Small intestine (tissue), 7 donors: Measurements from ENCODE around the gene NEDD4L. TPM values are rescaled to one million over a fixed set of nuclear protein-coding genes. Genes with fewer than 3 reads are reported as not detected.

Experiments
- DNase-seq, 2 donors: peaks; one replicate each; pipeline versions ENCODE4 v3.0.0 to v3.0.0-alpha.2; 2013
- FAIRE-seq: peaks from 2 replicates; lab custom pipeline; 2012; peaks lifted over from hg19 to GRCh38; lab: Jason Lieb, UNC
- H3K27ac ChIP-seq, 3 donors: one replicate each; pipeline ENCODE4 v1.5.1; 2013; ENCODE audit warnings: low read length in 2 of 3, mild to moderate bottlenecking in 2 of 3, control low read depth in 1 of 3, inconsistent platforms in 1 of 3, low read depth in 1 of 3, moderate library complexity in 1 of 3
- H3K27me3 ChIP-seq, 3 donors: one replicate each; pipeline ENCODE4 v1.6.1; 2013; ENCODE audit warnings: low read length in 3 of 3, inconsistent platforms in 1 of 3; ENCODE audit not compliant: control insufficient read depth in 3 of 3, insufficient read depth in 3 of 3
- H3K36me3 ChIP-seq, 3 donors: one replicate each; pipeline ENCODE4 v1.6.1; 2013; ENCODE audit warnings: low read length in 3 of 3, inconsistent platforms in 1 of 3, low read depth in 1 of 3, mild to moderate bottlenecking in 1 of 3, moderate library complexity in 1 of 3; ENCODE audit not compliant: control insufficient read depth in 3 of 3, insufficient read depth in 2 of 3
- H3K4me1 ChIP-seq, 3 donors: one replicate each; pipeline ENCODE4 v1.6.1; 2013; ENCODE audit warnings: low read length in 2 of 3, inconsistent platforms in 1 of 3, low read depth in 1 of 3, mild to moderate bottlenecking in 1 of 3, moderate library complexity in 1 of 3; ENCODE audit not compliant: control insufficient read depth in 3 of 3, insufficient read depth in 2 of 3
- H3K4me3 ChIP-seq, 3 donors: one replicate each; pipeline ENCODE4 v1.5.1; 2013; ENCODE audit warnings: low read length in 3 of 3, control low read depth in 1 of 3, inconsistent platforms in 1 of 3, low read depth in 1 of 3, mild to moderate bottlenecking in 1 of 3, moderate library complexity in 1 of 3
- H3K9me3 ChIP-seq, 2 donors: one replicate each; pipeline ENCODE4 v1.6.1; 2013; ENCODE audit warnings: low read depth in 1 of 2, low read length in 1 of 2; ENCODE audit not compliant: control insufficient read depth in 2 of 2, insufficient read depth in 1 of 2
- WGBS, 3 donors: extraction: QIAGEN DNeasy Blood & Tissue Kit; methylation state at CpG; one replicate each; pipeline ENCODE4 v1.1.7; 2013; 5-methylcytosine and 5-hydroxymethylcytosine counted together
- polyA plus RNA-seq, 4 donors: library from polyadenylated mRNA; stranded (reverse) in 3 of 4; unstranded in 1 of 4; fragments of 200-250 nt in 3 of 4; fragments of 120-200 nt in 1 of 4; gene quantifications; one replicate each; pipeline versions ENCODE4 v1.2.1 to v1.2.3, GENCODE V29; 2013
- donor health status: healthy with polysubstance abuse.
- donor health status: control.
- donor health status: control.
- donor health status: Bipolar disorder and iron deficiency.
- donor health status: healthy.

Gene NEDD4L
- polyA plus RNA-seq, 4 donors, result 36.5 to 113 (median 96.2) TPM

- no peak overlapping the region for H3K4me3 ChIP-seq
- H3K36me3 ChIP-seq, result peaks cover 0 to 11% (median 0%) of the 10 kb centered on the region in 3 donors
- H3K9me3 ChIP-seq, result no peaks in the 10 kb centered on the region
- H3K27me3 ChIP-seq, result no peaks in the 10 kb centered on the region
- DNase-seq (no peak), FAIRE-seq (no peak)
- no peak overlapping the region for H3K27ac ChIP-seq
- WGBS, 3 donors, result 71 to 86% (median 74%) methylated on average over 1 of the region's 1 CpG
- peaks cover 2 to 51% (median 12%) of the 10 kb centered on the region in 3 donors for H3K4me1 ChIP-seq
These were observed 222.3 kb downstream of the NEDD4L start for GRCh38 chr18:58266291-58266690.

- H3K27me3 ChIP-seq, result no peaks in the 10 kb centered on the region
- FAIRE-seq (no peak), DNase-seq (no peak)
- no peak overlapping the region for H3K4me3 ChIP-seq
- no peaks in the 10 kb centered on the region for H3K9me3 ChIP-seq
- H3K4me1 ChIP-seq, result peaks cover 2 to 45% (median 12%) of the 10 kb centered on the region in 3 donors
- no peak overlapping the region for H3K27ac ChIP-seq
- H3K36me3 ChIP-seq, result peaks cover 0 to 14% (median 0%) of the 10 kb centered on the region in 3 donors
- 80 to 90% (median 85%) methylated on average over 6 of the region's 6 CpGs for WGBS, 3 donors
These were observed 223.5 kb downstream of the NEDD4L start for GRCh38 chr18:58267493-58267892.

GRCh38 chr18:58268849-58269248 is 224.8 kb downstream of the NEDD4L start:
- peaks cover 2 to 32% (median 8%) of the 10 kb centered on the region in 3 donors for H3K4me1 ChIP-seq
- H3K9me3 ChIP-seq, result no peaks in the 10 kb centered on the region
- WGBS, 3 donors, result 81 to 91% (median 85%) methylated on average over 2 of the region's 2 CpGs
- FAIRE-seq, result no peak
- H3K4me3 ChIP-seq, result no peak overlapping the region
- peak overlapping the region in 1 of 3 donors; percentile 8 for H3K27ac ChIP-seq
- DNase-seq, result no peak
- no peaks in the 10 kb centered on the region for H3K27me3 ChIP-seq
- peaks cover 0 to 19% (median 0%) of the 10 kb centered on the region in 3 donors for H3K36me3 ChIP-seq

- DNase-seq (peak; percentile 51 to 79), FAIRE-seq (no peak)
- no peaks in the 10 kb centered on the region for H3K9me3 ChIP-seq
- peaks cover 0 to 24% (median 8%) of the 10 kb centered on the region in 3 donors for H3K4me1 ChIP-seq
- H3K27ac ChIP-seq, result peak overlapping the region in 1 of 3 donors; percentile 11
- H3K36me3 ChIP-seq, result peaks cover 0 to 23% (median 0%) of the 10 kb centered on the region in 3 donors
- 35 to 70% (median 46%) methylated on average over 5 of the region's 5 CpGs for WGBS, 3 donors
- no peak overlapping the region for H3K4me3 ChIP-seq
- no peaks in the 10 kb centered on the region for H3K27me3 ChIP-seq
These were observed 225.9 kb downstream of the NEDD4L start for GRCh38 chr18:58269931-58270330.

GRCh38 chr18:58270396-58270795 is 226.4 kb downstream of the NEDD4L start:
- H3K4me3 ChIP-seq, result no peak overlapping the region
- 87 to 93% (median 91%) methylated on average over 4 of the region's 4 CpGs for WGBS, 3 donors
- no peaks in the 10 kb centered on the region for H3K27me3 ChIP-seq
- H3K27ac ChIP-seq, result peak overlapping the region in 1 of 3 donors; percentile 3
- DNase-seq (no peak), FAIRE-seq (no peak)
- no peaks in the 10 kb centered on the region for H3K9me3 ChIP-seq
- H3K36me3 ChIP-seq, result peaks cover 0 to 20% (median 0%) of the 10 kb centered on the region in 3 donors
- H3K4me1 ChIP-seq, result peaks cover 0 to 27% (median 8%) of the 10 kb centered on the region in 3 donors

GRCh38 chr18:58271770-58272169 is 227.7 kb downstream of the NEDD4L start:
- no peak for DNase-seq
- peaks cover 2 to 36% (median 8%) of the 10 kb centered on the region in 3 donors for H3K4me1 ChIP-seq
- no peaks in the 10 kb centered on the region for H3K27me3 ChIP-seq
- peaks cover 0 to 19% (median 0%) of the 10 kb centered on the region in 3 donors for H3K36me3 ChIP-seq
- H3K4me3 ChIP-seq, result no peak overlapping the region
- WGBS, 3 donors, result 24 to 62% (median 30%) methylated on average over 2 of the region's 2 CpGs
- peak overlapping the region in 1 of 3 donors; percentile 15 for H3K27ac ChIP-seq
- H3K9me3 ChIP-seq, result no peaks in the 10 kb centered on the region
- no peak for FAIRE-seq

GRCh38 chr18:58272209-58272608 is 228.2 kb downstream of the NEDD4L start:
- H3K4me3 ChIP-seq, result no peak overlapping the region
- 73 to 95% (median 90%) methylated on average over 6 of the region's 6 CpGs for WGBS, 3 donors
- H3K4me1 ChIP-seq, result peaks cover 2 to 40% (median 8%) of the 10 kb centered on the region in 3 donors
- H3K27ac ChIP-seq, result no peak overlapping the region
- DNase-seq (no peak), FAIRE-seq (peak; percentile 49)
- H3K27me3 ChIP-seq, result no peaks in the 10 kb centered on the region
- peaks cover 0 to 19% (median 0%) of the 10 kb centered on the region in 3 donors for H3K36me3 ChIP-seq
- no peaks in the 10 kb centered on the region for H3K9me3 ChIP-seq

GRCh38 chr18:58272779-58273435 is 228.9 kb downstream of the NEDD4L start:
- H3K27ac ChIP-seq, result no peak overlapping the region

More at GRCh38 chr18:58272779-58273435, 228.9 kb downstream of the NEDD4L start:
- Histone ChIP-seq H3K4me1 (peaks cover 2 to 47% (median 8%) of the 10 kb centered on the region in 3 donors), H3K36me3 (peaks cover 0 to 17% (median 0%) of the 10 kb centered on the region in 3 donors), H3K4me3 (no peak overlapping the region), H3K9me3 (no peaks in the 10 kb centered on the region), H3K27me3 (no peaks in the 10 kb centered on the region)
- FAIRE-seq (no peak), DNase-seq (no peak)
- 80 to 92% (median 86%) methylated on average over 7 of the region's 7 CpGs for WGBS, 3 donors
